NCI-H1436 (cell line): Measurements from ENCODE around the gene COG6.

Source experiments
- DNase-seq: peaks from one replicate; lab custom pipeline; 2025; lab: John Stamatoyannopoulos, UW

COG6 gene

GRCh38 chr13:39682310-39682709, 26.8 kb downstream of the COG6 start:
- no peak for DNase-seq

GRCh38 chr13:39682788-39683187, 27.3 kb downstream of the COG6 start:
- no peak for DNase-seq

- peak; percentile 14 for DNase-seq
Measured at GRCh38 chr13:39684531-39685137, 29.2 kb downstream of the COG6 start.

- DNase-seq = no peak
Measured at GRCh38 chr13:39685652-39686051, 30.2 kb downstream of the COG6 start.

GRCh38 chr13:39688278-39688677, 32.8 kb downstream of the COG6 start:
- DNase-seq = no peak

GRCh38 chr13:39688699-39689405, 33.4 kb downstream of the COG6 start:
- no peak for DNase-seq

GRCh38 chr13:39692660-39693438, 37.4 kb downstream of the COG6 start:
- no peak for DNase-seq

- no peak for DNase-seq
Measured at GRCh38 chr13:39699274-39699673, 43.8 kb downstream of the COG6 start.

- no peak for DNase-seq
Measured at GRCh38 chr13:39712626-39713025, 57.2 kb downstream of the COG6 start.

GRCh38 chr13:39729156-39729555, 73.7 kb downstream of the COG6 start:
- DNase-seq = no peak

- DNase-seq = no peak
Measured at GRCh38 chr13:39734952-39735351, 79.5 kb downstream of the COG6 start.

- no peak for DNase-seq
Measured at GRCh38 chr13:39737047-39737446, 81.6 kb downstream of the COG6 start.

GRCh38 chr13:39740761-39741160, 85.3 kb downstream of the COG6 start:
- DNase-seq = no peak

- no peak for DNase-seq
Measured at GRCh38 chr13:39748961-39749360, 93.5 kb downstream of the COG6 start.

GRCh38 chr13:39749528-39749927, 94.1 kb downstream of the COG6 start:
- DNase-seq = no peak

- DNase-seq = no peak
Measured at GRCh38 chr13:39751805-39752204, 96.3 kb downstream of the COG6 start.

GRCh38 chr13:39760521-39760920, 105.1 kb downstream of the COG6 start:
- no peak for DNase-seq

GRCh38 chr13:39765801-39766463, 110.5 kb downstream of the COG6 start:
- peak; percentile 70 for DNase-seq

GRCh38 chr13:39766464-39767158, 111.1 kb downstream of the COG6 start:
- no peak for DNase-seq

- peak; percentile 29 for DNase-seq
Measured at GRCh38 chr13:39767791-39768517, 112.5 kb downstream of the COG6 start.

GRCh38 chr13:39768962-39769361, 113.5 kb downstream of the COG6 start:
- no peak for DNase-seq
